ENCODE data around the gene LRRC75B.
A peak's percentile ranks its signal among the peaks of the same experiment; 100 is the strongest.
"Not testable (repeated sequence)": the region's sequence is repeated elsewhere in the genome, so short reads cannot be mapped to it uniquely, and the experiment has no call there.

The LRRC75B gene

GRCh38 chr22:24592851-24593558, at the start of gene LRRC75B:
TSS of gene LRRC75B (minus strand) at chr22:24593073. CDS start at chr22:24593039, 34 bp downstream.
- DNase-seq, result peak; percentile 75

GRCh38 chr22:24642307-24642706, 49.4 kb upstream of the LRRC75B start:
- DNase-seq, result not testable (repeated sequence)

- DNase-seq, result not testable (repeated sequence)
These were observed 43.6 kb upstream of the LRRC75B start for GRCh38 chr22:24636513-24636912.

- peak; percentile 17 for DNase-seq
These were observed 42.0 kb upstream of the LRRC75B start for GRCh38 chr22:24634776-24635389.

- not testable (repeated sequence) for DNase-seq
These were observed 40.6 kb upstream of the LRRC75B start for GRCh38 chr22:24633231-24634023.

GRCh38 chr22:24632642-24633041, 39.8 kb upstream of the LRRC75B start:
- peak; percentile 36 for DNase-seq

- not testable (repeated sequence) for DNase-seq
These were observed 38.7 kb upstream of the LRRC75B start for GRCh38 chr22:24631430-24632122.

- DNase-seq, result not testable (repeated sequence)
These were observed 38.0 kb upstream of the LRRC75B start for GRCh38 chr22:24630812-24631427.

- peak; percentile 17 for DNase-seq
These were observed 36.2 kb upstream of the LRRC75B start for GRCh38 chr22:24629069-24629468.

GRCh38 chr22:24627911-24628310, 35.0 kb upstream of the LRRC75B start:
- DNase-seq, result not testable (repeated sequence)

GRCh38 chr22:24622596-24622995, 29.7 kb upstream of the LRRC75B start:
- not testable (repeated sequence) for DNase-seq

- not testable (repeated sequence) for DNase-seq
These were observed 28.4 kb upstream of the LRRC75B start for GRCh38 chr22:24621244-24621643.

- DNase-seq, result not testable (repeated sequence)
These were observed 21.9 kb upstream of the LRRC75B start for GRCh38 chr22:24614794-24615193.

- not testable (repeated sequence) for DNase-seq
These were observed 17.0 kb upstream of the LRRC75B start for GRCh38 chr22:24609888-24610287.

- DNase-seq, result not testable (repeated sequence)
These were observed 15.5 kb upstream of the LRRC75B start for GRCh38 chr22:24608327-24608726.

- not testable (repeated sequence) for DNase-seq
These were observed 14.6 kb upstream of the LRRC75B start for GRCh38 chr22:24607429-24607983.

GRCh38 chr22:24606340-24606739, 13.5 kb upstream of the LRRC75B start:
- DNase-seq, result not testable (repeated sequence)

- DNase-seq, result peak; percentile 57
These were observed 11.1 kb upstream of the LRRC75B start for GRCh38 chr22:24603770-24604629.

GRCh38 chr22:24602847-24603769, 10.2 kb upstream of the LRRC75B start, which contains the start of gene GGT1:
TSS of gene GGT1 (plus strand) at chr22:24603193. CDS start at chr22:24611082, 7,889 bp downstream.
- DNase-seq, result peak; percentile 60

All from NCI-H69 (cell line).